K562 (cell line): ENCODE measurements around the gene SNAP23. TPM values are rescaled to one million over a fixed set of nuclear protein-coding genes. Genes with fewer than 3 reads are reported as not detected.
A peak's percentile ranks its signal among the peaks of the same experiment; 100 is the strongest.

ENCODE experiments used
- E2F4 ChIP-seq: sonication (generic); formaldehyde crosslinking; IDR thresholded peaks from 2 replicates; pipeline ENCODE4 v1.8.0; 2022; ENCODE audit warnings: mild to moderate bottlenecking, low read depth, missing genetic modification reagents
- ETS1 ChIP-seq: conservative IDR thresholded peaks from 2 replicates; pipeline ENCODE4 v1.6.1; 2011; ENCODE audit warnings: low read depth, mild to moderate bottlenecking, low read length; ENCODE audit not compliant: control insufficient read depth
- GATAD2B ChIP-seq: fragments of 450-650 bp; IDR thresholded peaks from 2 replicates; pipeline ENCODE4 v1.6.1; 2017; ENCODE audit warnings: mild to moderate bottlenecking, borderline replicate concordance
- GTF2A2 ChIP-seq: IDR thresholded peaks from 2 replicates; pipeline ENCODE4 v1.6.1; 2016; ENCODE audit warnings: mild to moderate bottlenecking, missing genetic modification characterization, missing compliant biosample characterization
- HINFP ChIP-seq: fragments of 450-650 bp; conservative IDR thresholded peaks from 2 replicates; pipeline ENCODE4 v1.6.1; 2016; ENCODE audit warnings: missing genetic modification characterization, low read depth, mild to moderate bottlenecking, control low read depth, missing compliant biosample characterization
- MYBL2 ChIP-seq, 2 experiments: fragments of 450-650 bp in 1 of 2; sonication (generic) in 1 of 2; formaldehyde crosslinking in 1 of 2; IDR thresholded peaks; 2 replicates each; pipeline versions ENCODE4 v1.6.1 to v1.8.1; 2017 to 2022; ENCODE audit warnings: borderline replicate concordance in 1 of 2, inconsistent platforms in 1 of 2, low read depth in 1 of 2, mild to moderate bottlenecking in 1 of 2, missing genetic modification reagents in 1 of 2, moderate library complexity in 1 of 2
- NEUROD1 ChIP-seq: fragments of 150-350 bp; IDR thresholded peaks from 2 replicates; pipeline ENCODE4 v1.6.1; 2014; ENCODE audit warnings: borderline replicate concordance, low read length, low read depth; ENCODE audit not compliant: partially characterized antibody
- PATZ1 ChIP-seq: fragments of 250-450 bp; sonication (Bioruptor Pico); IDR thresholded peaks from 2 replicates; pipeline ENCODE4 v1.5.0; 2020; ENCODE audit warnings: mild to moderate bottlenecking, borderline replicate concordance
- PHB2 ChIP-seq: fragments of 450-650 bp; IDR thresholded peaks from 2 replicates; pipeline ENCODE4 v1.6.1; 2017; ENCODE audit warnings: low read depth
- POLR2A ChIP-seq: fragments of 450-650 bp; conservative IDR thresholded peaks from 2 replicates; pipeline ENCODE4 v1.6.1; 2016
- TCF7L2 ChIP-seq: fragments of 150-350 bp; IDR thresholded peaks from 2 replicates; pipeline ENCODE4 v1.6.1; 2016; ENCODE audit warnings: low read depth, mild to moderate bottlenecking, low read length, moderate library complexity
- TSHZ1 ChIP-seq: fragments of 250-450 bp; sonication (Bioruptor Pico); IDR thresholded peaks from 2 replicates; pipeline ENCODE4 v1.4.0; 2020; ENCODE audit warnings: mild to moderate bottlenecking, moderate library complexity
- ZNF121 ChIP-seq: sonication (generic); formaldehyde crosslinking; conservative IDR thresholded peaks from 2 replicates; pipeline ENCODE4 v1.8.0; 2022; ENCODE audit warnings: missing genetic modification reagents
- ZNF512 ChIP-seq: IDR thresholded peaks from 2 replicates; pipeline ENCODE4 v1.6.1; 2016; ENCODE audit warnings: missing genetic modification characterization, missing compliant biosample characterization
- polyA plus RNA-seq, 8 experiments: library from polyadenylated mRNA; depleted of rRNA in 4 of 8; stranded (reverse) in 5 of 8; unstranded in 3 of 8; fragments of >200 nt; fragmentation: Nextera tagmentation in 2 of 8; fragmentation: Illumina TruSeq in 1 of 8; extraction: Ambion mirVana in 2 of 8; extraction: Trizol in 1 of 8; gene quantifications; 2 replicates each; pipeline versions ENCODE4 v1.2.1 to v1.2.3, GENCODE V29; 2011 to 2014; ENCODE audit warnings: inconsistent platforms in 1 of 8, missing spikeins in 1 of 8
- total RNA-seq, 7 experiments: library from RNA; depleted of rRNA in 6 of 7; stranded (reverse); fragments of >200 nt in 6 of 7; fragmentation: Illumina TruSeq in 2 of 7; extraction: Trizol in 2 of 7; gene quantifications; 2 replicates each; pipeline versions ENCODE4 v1.2.1 to v1.2.3, GENCODE V29; 2011 to 2021; ENCODE audit warnings: low replicate concordance in 1 of 7

Gene SNAP23
- total and polyA plus RNA-seq, 9 of the 15 experiments (the other 6 are each of a cell fraction or from before 2014, with no cell fraction given): 78.9 to 168 (median 117) TPM

- TF ChIP-seq E2F4 (CRISPR knock-in tag) (no peak), HINFP (tag) (no peak), GATAD2B (no peak), TSHZ1 (no peak), MYBL2 (IDR thresholded peaks at IDR 0.05; ENCODE audit: low read depth) (peak; percentile 41; the same call in 1 of the 2 replicates), MYBL2 (CRISPR knock-in tag; IDR thresholded peaks at IDR 0.05; ENCODE audit: borderline replicate concordance) (no peak), PATZ1 (0 out of 2 replicates have a peak, but pooled peaks have one; percentile 52), TCF7L2 (no peak), ZNF512 (tag) (no peak), PHB2 (no peak), GTF2A2 (no peak), NEUROD1 (no peak), ZNF121 (CRISPR knock-in tag) (no peak), ETS1 (peak; percentile 82), POLR2A (peak; percentile 89)
Measured at GRCh38 chr15:42490671-42491538, 4.5 kb upstream of the SNAP23 start, which contains the start of gene ZNF106 (continued).
